GM12878 (cell line): ENCODE data around the gene RALBP1. TPM values are rescaled to one million over a fixed set of nuclear protein-coding genes. Genes with fewer than 3 reads are reported as not detected.

Experiments
- ATAC-seq: fragments of 200-7000 bp; cut with Tn5 transposase; 3 replicates; pipeline ENCODE4 v1.9.1; 2020; ENCODE audit warnings: mild to moderate bottlenecking, moderate library complexity
- BruUV-seq: library from RNA; stranded (reverse); fragments of 400-500 nt; replicated peaks from 2 replicates; lab custom pipeline; 2021; lab: Mats Ljungman, UMichigan
- CTCF ChIA-PET: fragments of 300-600 bp; sonication (Branson Sonifier 250); formaldehyde crosslinking; extraction: SDS; loops from one replicate; lab custom pipeline; 2021; ENCODE audit warnings: inconsistent platforms; lab: Yijun Ruan, JAX
- POLR2A ChIA-PET: fragments of 350-600 bp; formaldehyde crosslinking; extraction: SDS; loops from one replicate; lab custom pipeline; 2021; ENCODE audit warnings: inconsistent platforms; lab: Charles Lee
- RAD21 ChIA-PET: fragments of 300-600 bp; sonication (Branson Sonifier 250); formaldehyde crosslinking; loops from one replicate; lab custom pipeline; 2023; ENCODE audit warnings: antibody characterized with exemption; ENCODE audit not compliant: unreplicated experiment; lab: Charles Lee
- SMC1A ChIA-PET: fragments of 300-600 bp; sonication (Branson Sonifier 250); formaldehyde crosslinking; loops from one replicate; lab custom pipeline; 2023; ENCODE audit not compliant: unreplicated experiment, uncharacterized antibody; lab: Charles Lee
- DNase-seq: peaks from one replicate; pipeline ENCODE4 v3.0.0-alpha.2; 2011; ENCODE audit warnings: low read depth, low spot score
- FAIRE-seq: peaks from 3 replicates; lab custom pipeline; 2011; peaks lifted over from hg19 to GRCh38; lab: Jason Lieb, UNC
- H2AFZ ChIP-seq: 2 replicates; pipeline ENCODE4 v1.6.0; 2011; ENCODE audit warnings: low read depth, low read length, control low read depth; ENCODE audit not compliant: control insufficient read depth
- H3K27ac ChIP-seq: 2 replicates; pipeline ENCODE4 v1.5.1; 2011; ENCODE audit warnings: control low read depth; ENCODE audit not compliant: control insufficient read depth, insufficient read depth
- H3K27me3 ChIP-seq, 2 experiments: replicated peaks in 1 of 2; 2 replicates each; pipeline versions ENCODE4 v1.6.0 to v1.6.1; 2011; ENCODE audit warnings: low read length in 1 of 2; ENCODE audit not compliant: control insufficient read depth in 2 of 2, insufficient read depth in 2 of 2
- H3K36me3 ChIP-seq, 2 experiments: 2 replicates each; pipeline ENCODE4 v1.5.1; 2011; ENCODE audit warnings: low read length in 1 of 2; ENCODE audit not compliant: control insufficient read depth in 2 of 2, insufficient read depth in 2 of 2
- H3K4me1 ChIP-seq: 2 replicates; pipeline ENCODE4 v1.6.1; 2011; ENCODE audit warnings: mild to moderate bottlenecking, low read length, moderate library complexity, mixed read lengths; ENCODE audit not compliant: control insufficient read depth, insufficient read depth
- H3K4me2 ChIP-seq: 2 replicates; pipeline ENCODE4 v1.6.0; 2011; ENCODE audit warnings: control low read depth; ENCODE audit not compliant: control insufficient read depth, insufficient read depth
- H3K4me3 ChIP-seq: fragments of 200-600 bp; sonication (generic); 2 replicates; pipeline ENCODE4 v1.5.1; 2016
- H3K79me2 ChIP-seq: 2 replicates; pipeline ENCODE4 v1.6.0; 2011; ENCODE audit warnings: low read length; ENCODE audit not compliant: control insufficient read depth, insufficient read depth
- H3K9ac ChIP-seq: 2 replicates; pipeline ENCODE4 v1.8.0; 2011; ENCODE audit warnings: low read length, control low read depth, mixed read lengths; ENCODE audit not compliant: control insufficient read depth, insufficient read depth
- H3K9me3 ChIP-seq: replicated peaks from 3 replicates; pipeline ENCODE4 v1.5.1; 2011; ENCODE audit warnings: mild to moderate bottlenecking, low read length; ENCODE audit not compliant: control insufficient read depth, insufficient read depth
- H4K20me1 ChIP-seq: 2 replicates; pipeline ENCODE4 v1.6.0; 2011; ENCODE audit not compliant: control insufficient read depth, insufficient read depth
- BACH1 ChIP-seq: fragments of 450-650 bp; IDR thresholded peaks from 2 replicates; pipeline ENCODE4 v1.6.1; 2017; ENCODE audit warnings: mild to moderate bottlenecking, borderline replicate concordance
- BMI1 ChIP-seq: fragments of 450-650 bp; IDR thresholded peaks from 2 replicates; pipeline ENCODE4 v1.6.1; 2016; ENCODE audit warnings: mild to moderate bottlenecking, moderate library complexity, borderline replicate concordance
- CBFB ChIP-seq: IDR thresholded peaks from 2 replicates; pipeline ENCODE4 v1.6.1; 2016; ENCODE audit warnings: antibody characterized with exemption, low read depth
- CHD1 ChIP-seq: IDR thresholded peaks from 2 replicates; pipeline ENCODE4 v1.6.1; 2012; ENCODE audit warnings: low read depth, low read length, improper control_type of control experiment
- EGR1 ChIP-seq, 2 experiments: IDR thresholded peaks; 1 replicate in 1 of 2; 2 replicates in 1 of 2; pipeline ENCODE4 v1.6.1; 2011 to 2012; ENCODE audit warnings: low read depth in 2 of 2, low read length in 2 of 2, borderline replicate concordance in 1 of 2, mild to moderate bottlenecking in 1 of 2, moderate library complexity in 1 of 2
- FOXM1 ChIP-seq: IDR thresholded peaks from 2 replicates; pipeline ENCODE4 v1.6.1; 2012; ENCODE audit warnings: low read depth, mild to moderate bottlenecking, inconsistent platforms, low read length, moderate library complexity
- GABPA ChIP-seq: IDR thresholded peaks from 2 replicates; pipeline ENCODE4 v1.6.1; 2014; ENCODE audit warnings: antibody characterized with exemption, low read depth, mild to moderate bottlenecking, inconsistent platforms
- MYC ChIP-seq: IDR thresholded peaks from 2 replicates; pipeline ENCODE4 v1.6.1; 2011; ENCODE audit warnings: mild to moderate bottlenecking, low read length, moderate library complexity, inconsistent platforms; ENCODE audit not compliant: insufficient read depth, insufficient replicate concordance, insufficient read length, severe bottlenecking
- RB1 ChIP-seq: fragments of 450-650 bp; formaldehyde crosslinking; IDR thresholded peaks from 2 replicates; pipeline ENCODE4 v1.6.1; 2017; ENCODE audit warnings: mild to moderate bottlenecking, borderline replicate concordance
- ZNF207 ChIP-seq: fragments of 450-650 bp; IDR thresholded peaks from 2 replicates; pipeline ENCODE4 v1.6.1; 2014; ENCODE audit warnings: antibody characterized with exemption, mild to moderate bottlenecking, borderline replicate concordance
- WGBS: methylation state at CpG from one replicate; pipeline ENCODE4 v1.1.6; 2016; ENCODE audit warnings: low lambda C conversion rate; ENCODE audit not compliant: insufficient replicate concordance, insufficient coverage; ENCODE audit errors: missing lambda C conversion rate; 5-methylcytosine and 5-hydroxymethylcytosine counted together
- in situ Hi-C: fragments of 300-500 bp; cut with MboI; formaldehyde crosslinking; loops from 9 replicates; pipeline ENCODE4 v1.14.3; 2018; ENCODE audit warnings: mixed read lengths
- intact Hi-C: fragments of 100-400 bp; cut with micrococcal nuclease; formaldehyde crosslinking; loops from one replicate; pipeline ENCODE4 v1.14.2; 2022; ENCODE audit not compliant: unreplicated experiment
- polyA plus RNA-seq, 11 experiments: library from polyadenylated mRNA; depleted of rRNA in 4 of 11; unstranded in 6 of 11; stranded (reverse) in 5 of 11; fragments of >200 nt; fragmentation: Nextera tagmentation in 4 of 11; fragmentation: Illumina TruSeq in 1 of 11; extraction: Ambion mirVana in 4 of 11; extraction: Trizol in 1 of 11; gene quantifications; 1 replicate in 1 of 11; 2 replicates in 10 of 11; pipeline versions ENCODE4 v1.2.1 to v1.2.3, GENCODE V29; 2011 to 2016; ENCODE audit warnings: inconsistent platforms in 2 of 11, missing spikeins in 2 of 11, low read depth in 1 of 11
- total RNA-seq, 4 experiments: library from RNA; depleted of rRNA in 3 of 4; stranded (reverse); fragments of >200 nt in 3 of 4; fragmentation: Illumina TruSeq in 1 of 4; extraction: Trizol in 1 of 4; gene quantifications; 2 replicates each; pipeline versions ENCODE4 v1.2.1 to v1.2.3, GENCODE V29; 2013 to 2021
- TF ChIP-seq, protein P1 (sequence below): IDR thresholded peaks from 2 replicates; pipeline ENCODE4 v1.6.1; 2012; ENCODE audit warnings: low read depth, low read length, improper control_type of control experiment
- TF ChIP-seq, protein P2 (sequence below): IDR thresholded peaks from 2 replicates; pipeline ENCODE4 v1.6.1; 2012; ENCODE audit warnings: improper control_type of control experiment, low read depth, low read length; ENCODE audit not compliant: insufficient replicate concordance
- TF ChIP-seq, protein P3 (sequence below): IDR thresholded peaks from 2 replicates; pipeline ENCODE4 v1.6.1; 2011; ENCODE audit warnings: mild to moderate bottlenecking, low read depth, low read length, moderate library complexity; ENCODE audit not compliant: insufficient replicate concordance

Gene RALBP1
- total and polyA plus RNA-seq, 10 of the 15 experiments (the other 5 are each of a cell fraction or from before 2014, with no cell fraction given): 11.2 to 46.9 (median 41.8) TPM

DNA sequence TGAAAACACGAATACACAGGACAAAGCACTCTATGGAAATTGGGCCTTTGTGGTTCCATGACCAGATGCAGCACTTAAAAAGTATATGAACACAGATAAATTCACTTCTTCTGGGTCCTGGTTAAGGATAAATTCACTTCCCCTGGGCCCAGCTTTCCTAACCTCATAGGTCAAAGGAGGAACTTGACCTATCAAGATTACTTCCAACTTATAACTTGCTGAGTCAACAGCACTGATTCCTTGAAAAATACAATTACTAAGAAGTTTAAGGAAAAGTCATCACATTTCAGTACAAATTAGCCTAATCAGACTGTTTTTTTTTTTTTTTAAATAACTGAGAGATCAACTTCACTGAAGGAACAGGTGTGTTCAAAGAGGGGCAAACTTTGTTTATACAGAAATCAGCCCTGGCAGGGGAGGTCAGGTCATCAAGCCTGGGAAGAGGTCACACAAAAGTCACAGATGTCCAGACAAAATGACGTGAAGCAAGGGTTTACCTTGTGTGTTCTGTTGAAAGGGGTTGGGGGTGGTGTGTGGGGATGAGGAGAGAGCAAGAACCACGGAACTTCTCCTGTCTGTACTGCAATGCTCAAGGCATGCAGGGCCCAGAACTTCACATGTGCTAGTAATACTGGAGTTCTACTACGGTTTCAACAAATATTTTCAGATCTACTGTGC, 83.2 kb downstream of the RALBP1 start:
- H3K9me3 ChIP-seq: no peaks in the 10 kb centered on the region
- ChIA-PET CTCF (interaction anchor here (0.9 kb wide), 1 partner anchor 21 kb away, joined by 3 read pairs; no protein-coding TSS in a partner anchor), SMC1A (no interaction called here), RAD21 (no interaction called here), POLR2A (no interaction called here)
- no peak for ATAC-seq
- in situ Hi-C loops (no loop called here), intact Hi-C loops (no loop called here)
- H3K79me2 ChIP-seq: no peaks in the 10 kb centered on the region
- H3K4me2 ChIP-seq: no peak overlapping the region
- no peaks in the 10 kb centered on the region for H4K20me1 ChIP-seq
- TF ChIP-seq, protein P1, sequence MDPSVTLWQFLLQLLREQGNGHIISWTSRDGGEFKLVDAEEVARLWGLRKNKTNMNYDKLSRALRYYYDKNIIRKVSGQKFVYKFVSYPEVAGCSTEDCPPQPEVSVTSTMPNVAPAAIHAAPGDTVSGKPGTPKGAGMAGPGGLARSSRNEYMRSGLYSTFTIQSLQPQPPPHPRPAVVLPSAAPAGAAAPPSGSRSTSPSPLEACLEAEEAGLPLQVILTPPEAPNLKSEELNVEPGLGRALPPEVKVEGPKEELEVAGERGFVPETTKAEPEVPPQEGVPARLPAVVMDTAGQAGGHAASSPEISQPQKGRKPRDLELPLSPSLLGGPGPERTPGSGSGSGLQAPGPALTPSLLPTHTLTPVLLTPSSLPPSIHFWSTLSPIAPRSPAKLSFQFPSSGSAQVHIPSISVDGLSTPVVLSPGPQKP: no peak
- TF ChIP-seq, protein P2, sequence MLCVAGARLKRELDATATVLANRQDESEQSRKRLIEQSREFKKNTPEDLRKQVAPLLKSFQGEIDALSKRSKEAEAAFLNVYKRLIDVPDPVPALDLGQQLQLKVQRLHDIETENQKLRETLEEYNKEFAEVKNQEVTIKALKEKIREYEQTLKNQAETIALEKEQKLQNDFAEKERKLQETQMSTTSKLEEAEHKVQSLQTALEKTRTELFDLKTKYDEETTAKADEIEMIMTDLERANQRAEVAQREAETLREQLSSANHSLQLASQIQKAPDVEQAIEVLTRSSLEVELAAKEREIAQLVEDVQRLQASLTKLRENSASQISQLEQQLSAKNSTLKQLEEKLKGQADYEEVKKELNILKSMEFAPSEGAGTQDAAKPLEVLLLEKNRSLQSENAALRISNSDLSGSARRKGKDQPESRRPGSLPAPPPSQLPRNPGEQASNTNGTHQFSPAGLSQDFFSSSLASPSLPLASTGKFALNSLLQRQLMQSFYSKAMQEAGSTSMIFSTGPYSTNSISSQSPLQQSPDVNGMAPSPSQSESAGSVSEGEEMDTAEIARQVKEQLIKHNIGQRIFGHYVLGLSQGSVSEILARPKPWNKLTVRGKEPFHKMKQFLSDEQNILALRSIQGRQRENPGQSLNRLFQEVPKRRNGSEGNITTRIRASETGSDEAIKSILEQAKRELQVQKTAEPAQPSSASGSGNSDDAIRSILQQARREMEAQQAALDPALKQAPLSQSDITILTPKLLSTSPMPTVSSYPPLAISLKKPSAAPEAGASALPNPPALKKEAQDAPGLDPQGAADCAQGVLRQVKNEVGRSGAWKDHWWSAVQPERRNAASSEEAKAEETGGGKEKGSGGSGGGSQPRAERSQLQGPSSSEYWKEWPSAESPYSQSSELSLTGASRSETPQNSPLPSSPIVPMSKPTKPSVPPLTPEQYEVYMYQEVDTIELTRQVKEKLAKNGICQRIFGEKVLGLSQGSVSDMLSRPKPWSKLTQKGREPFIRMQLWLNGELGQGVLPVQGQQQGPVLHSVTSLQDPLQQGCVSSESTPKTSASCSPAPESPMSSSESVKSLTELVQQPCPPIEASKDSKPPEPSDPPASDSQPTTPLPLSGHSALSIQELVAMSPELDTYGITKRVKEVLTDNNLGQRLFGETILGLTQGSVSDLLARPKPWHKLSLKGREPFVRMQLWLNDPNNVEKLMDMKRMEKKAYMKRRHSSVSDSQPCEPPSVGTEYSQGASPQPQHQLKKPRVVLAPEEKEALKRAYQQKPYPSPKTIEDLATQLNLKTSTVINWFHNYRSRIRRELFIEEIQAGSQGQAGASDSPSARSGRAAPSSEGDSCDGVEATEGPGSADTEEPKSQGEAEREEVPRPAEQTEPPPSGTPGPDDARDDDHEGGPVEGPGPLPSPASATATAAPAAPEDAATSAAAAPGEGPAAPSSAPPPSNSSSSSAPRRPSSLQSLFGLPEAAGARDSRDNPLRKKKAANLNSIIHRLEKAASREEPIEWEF: no peak
- TF ChIP-seq BMI1: no peak
- no peak for TF ChIP-seq BACH1
- no peak for TF ChIP-seq FOXM1
- TF ChIP-seq CHD1: no peak
- TF ChIP-seq, protein P3, sequence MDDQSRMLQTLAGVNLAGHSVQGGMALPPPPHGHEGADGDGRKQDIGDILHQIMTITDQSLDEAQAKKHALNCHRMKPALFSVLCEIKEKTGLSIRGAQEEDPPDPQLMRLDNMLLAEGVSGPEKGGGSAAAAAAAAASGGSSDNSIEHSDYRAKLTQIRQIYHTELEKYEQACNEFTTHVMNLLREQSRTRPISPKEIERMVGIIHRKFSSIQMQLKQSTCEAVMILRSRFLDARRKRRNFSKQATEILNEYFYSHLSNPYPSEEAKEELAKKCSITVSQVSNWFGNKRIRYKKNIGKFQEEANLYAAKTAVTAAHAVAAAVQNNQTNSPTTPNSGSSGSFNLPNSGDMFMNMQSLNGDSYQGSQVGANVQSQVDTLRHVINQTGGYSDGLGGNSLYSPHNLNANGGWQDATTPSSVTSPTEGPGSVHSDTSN: no peak
- TF ChIP-seq MYC: no peak
- TF ChIP-seq RB1: no peak
- TF ChIP-seq ZNF207: no peak
- no peak for TF ChIP-seq CBFB
- TF ChIP-seq EGR1 (IDR thresholded peaks at IDR 0.05; ENCODE audit: borderline replicate concordance in 1 of 2, low read depth in 2 of 2, low read length in 2 of 2): no peak
- no peak for TF ChIP-seq GABPA
- no peaks in the 10 kb centered on the region for H3K4me1 ChIP-seq
- no TSS peak for BruUV-seq
- no peak for FAIRE-seq
- no peaks in the 10 kb centered on the region for H3K27me3 ChIP-seq
- H3K36me3 ChIP-seq: peaks cover 4 to 18% of the 10 kb centered on the region in 2 experiments
- 97% methylated on average over 4 of the region's 4 CpGs for WGBS
- H3K4me3 ChIP-seq: no peak overlapping the region
- H3K27ac ChIP-seq: no peak overlapping the region
- no peak overlapping the region for H3K9ac ChIP-seq
- DNase-seq: no peak
- H2AFZ ChIP-seq: no peak overlapping the region
